GM18870 (cell line): ENCODE measurements around the gene OPCML.

Experiments used
- ATAC-seq: cut with Tn5 transposase; IDR thresholded peaks from one replicate; pipeline ENCODE4 v1.9.1; 2021; ENCODE audit warnings: moderate library complexity; ENCODE audit not compliant: unreplicated experiment

OPCML gene

DNA sequence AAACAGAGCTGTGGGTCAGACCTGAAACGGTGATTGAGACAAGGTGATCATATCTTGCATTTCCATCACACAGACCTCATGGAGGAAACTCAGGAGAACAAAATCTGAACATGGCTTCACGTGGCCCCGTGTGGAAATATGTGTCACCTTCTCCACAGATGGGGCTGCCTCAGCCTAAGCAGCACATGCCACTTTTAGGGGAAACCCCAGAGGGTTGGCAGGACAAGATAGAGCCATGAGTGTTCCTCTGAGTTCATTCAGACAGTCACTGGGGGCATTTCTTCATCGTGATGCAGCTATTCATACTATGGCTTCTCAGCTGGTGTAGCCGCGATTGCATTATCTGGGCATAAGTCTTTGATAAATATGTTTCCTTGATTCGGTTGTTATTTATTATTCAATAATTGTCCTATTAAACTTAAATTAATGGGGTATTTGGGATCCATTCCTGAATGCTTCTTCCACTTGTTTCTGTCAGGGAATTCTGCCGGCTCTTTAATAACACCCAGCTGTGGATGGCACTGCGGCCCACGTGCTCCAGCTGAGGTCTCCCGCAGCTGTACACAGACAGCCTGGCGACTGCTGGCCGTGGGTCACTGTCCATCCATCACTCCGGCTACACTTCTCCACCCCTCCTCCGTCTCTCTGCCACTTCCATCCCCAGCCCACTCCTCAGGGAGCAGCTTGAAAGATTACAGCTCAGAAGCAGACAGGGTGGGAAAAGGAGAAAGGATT, 485.1 kb downstream of the OPCML start:
- ATAC-seq: no peak

DNA sequence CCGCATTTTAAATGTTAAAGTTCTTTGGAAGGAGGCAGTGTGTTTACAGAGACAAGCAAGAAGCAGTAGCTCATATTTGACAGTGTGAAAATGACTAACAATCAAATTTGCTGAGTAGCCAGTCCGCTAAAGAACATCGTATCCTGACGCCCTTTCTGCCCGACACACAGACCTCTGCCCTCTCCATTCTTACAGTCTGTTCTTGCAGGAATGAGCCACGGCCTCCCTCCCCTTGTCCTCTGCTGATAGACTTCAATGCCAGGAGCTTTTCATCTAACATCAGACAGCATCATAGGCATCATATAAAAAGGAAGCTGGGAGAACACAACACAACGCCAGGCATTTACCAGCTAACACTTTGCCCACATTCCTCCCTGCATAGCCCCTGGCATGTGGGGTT, 486.0 kb downstream of the OPCML start:
- ATAC-seq: no peak

DNA sequence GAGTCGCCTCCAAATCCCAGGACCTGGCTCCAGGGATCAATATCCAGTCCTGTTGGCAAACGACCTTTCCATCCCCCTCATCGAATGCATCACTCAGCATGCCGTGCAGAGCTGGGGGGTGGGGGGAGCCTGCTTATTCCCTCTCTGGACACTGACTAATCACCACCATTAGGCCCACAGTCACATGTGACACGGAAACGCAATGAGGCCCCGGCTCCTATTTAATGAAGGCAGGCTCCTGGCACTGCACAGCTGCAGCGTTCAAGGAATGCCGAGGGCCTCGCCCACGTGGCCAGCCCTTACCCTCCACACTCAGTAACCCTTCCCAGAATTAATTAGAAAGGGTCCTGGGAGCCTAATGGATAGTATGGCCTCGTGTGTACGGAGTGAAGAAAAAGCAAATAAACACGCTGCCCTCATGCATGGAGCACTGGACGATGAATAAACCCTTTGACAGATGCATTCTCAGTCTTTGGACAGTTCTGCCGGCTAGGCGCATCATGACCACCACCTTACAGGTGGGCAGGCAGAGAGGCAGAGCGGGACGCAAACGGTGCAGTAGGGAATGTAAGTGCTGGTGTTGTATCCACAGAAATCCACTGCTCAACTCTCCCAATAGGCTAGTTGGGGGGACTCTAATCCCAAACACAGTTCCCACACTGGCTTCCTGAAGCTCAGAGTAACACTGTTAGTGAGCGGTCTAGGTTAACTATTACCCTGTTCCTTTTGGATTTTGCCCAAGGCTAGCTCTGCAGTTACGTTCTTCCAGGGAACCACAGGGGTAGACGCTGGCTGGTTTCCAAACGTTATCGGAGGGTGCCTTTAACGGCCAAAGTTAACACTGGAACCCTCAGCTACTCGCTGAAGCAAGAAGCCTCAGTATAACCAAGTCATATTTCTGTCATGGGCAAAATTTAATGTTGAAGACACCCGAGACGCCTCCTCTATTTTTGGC, 490.1 kb downstream of the OPCML start:
- no peak for ATAC-seq

DNA sequence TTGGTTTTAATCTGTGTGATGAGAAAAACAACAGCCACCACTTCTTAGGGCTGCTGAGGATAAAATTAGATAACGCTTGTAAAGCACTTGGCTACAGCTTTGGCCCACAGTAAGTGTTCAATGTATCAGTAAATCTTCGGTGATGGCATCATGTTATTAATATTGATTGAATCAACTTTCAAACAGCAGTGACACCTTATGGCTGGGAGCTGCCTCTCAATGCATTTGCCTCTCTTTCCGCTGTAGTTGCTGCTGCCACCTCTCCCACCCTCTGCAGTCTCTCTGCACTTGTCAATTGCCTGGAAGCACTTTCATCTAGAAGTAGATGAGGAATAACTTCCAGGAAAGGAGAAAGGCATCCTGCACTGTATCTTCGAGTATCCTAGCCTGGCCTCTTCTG, 491.1 kb downstream of the OPCML start:
- no peak for ATAC-seq

GRCh38 chr11:133040289-133040900, 491.9 kb downstream of the OPCML start:
- ATAC-seq: no peak

- no peak for ATAC-seq
Measured at GRCh38 chr11:133038850-133039249, 493.5 kb downstream of the OPCML start.

GRCh38 chr11:133034929-133035328, 497.4 kb downstream of the OPCML start:
- ATAC-seq: no peak

- ATAC-seq: no peak
Measured at GRCh38 chr11:133029107-133029506, 503.2 kb downstream of the OPCML start.

DNA sequence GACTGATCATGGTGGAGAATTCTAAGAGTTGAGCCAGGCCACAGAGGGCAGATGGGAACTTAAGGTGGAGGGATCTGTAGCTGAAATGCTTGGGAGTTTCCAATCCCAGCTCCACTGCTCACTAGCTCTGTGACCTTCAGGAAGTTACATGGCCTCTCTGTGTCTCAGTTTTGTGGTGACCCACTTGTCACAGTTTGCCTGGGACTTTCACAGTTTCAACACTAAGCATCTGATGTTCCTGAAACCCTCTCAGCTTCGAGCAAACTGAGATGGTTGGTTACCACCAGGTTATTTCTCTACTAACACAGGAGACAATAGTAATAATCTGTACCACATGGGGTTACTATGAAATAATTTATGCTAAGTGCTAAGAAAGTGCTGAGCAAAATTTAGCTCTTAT, 505.3 kb downstream of the OPCML start:
- no peak for ATAC-seq

GRCh38 chr11:133024301-133024700, 508.0 kb downstream of the OPCML start:
- ATAC-seq: no peak

GRCh38 chr11:133023232-133023631, 509.1 kb downstream of the OPCML start:
- no peak for ATAC-seq

DNA sequence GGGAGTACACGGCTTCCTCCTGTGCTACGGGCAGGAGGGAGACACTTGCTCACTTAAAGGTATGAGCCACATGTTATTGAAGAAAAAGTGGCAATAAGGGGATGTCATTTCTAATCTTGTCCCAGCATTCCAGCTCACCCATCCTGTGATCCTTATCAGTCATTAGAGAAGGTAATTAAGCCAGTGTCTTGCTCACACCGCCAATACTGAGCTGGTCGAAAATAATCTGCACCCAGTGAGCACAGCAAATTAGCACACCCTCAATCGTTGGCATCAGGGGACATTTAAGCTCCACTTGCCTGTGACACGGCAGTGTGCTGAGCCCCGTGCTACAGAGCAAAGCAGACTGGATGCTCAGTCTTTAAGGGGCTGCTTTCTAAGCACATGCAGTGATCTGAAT, 510.7 kb downstream of the OPCML start:
- ATAC-seq: no peak

DNA sequence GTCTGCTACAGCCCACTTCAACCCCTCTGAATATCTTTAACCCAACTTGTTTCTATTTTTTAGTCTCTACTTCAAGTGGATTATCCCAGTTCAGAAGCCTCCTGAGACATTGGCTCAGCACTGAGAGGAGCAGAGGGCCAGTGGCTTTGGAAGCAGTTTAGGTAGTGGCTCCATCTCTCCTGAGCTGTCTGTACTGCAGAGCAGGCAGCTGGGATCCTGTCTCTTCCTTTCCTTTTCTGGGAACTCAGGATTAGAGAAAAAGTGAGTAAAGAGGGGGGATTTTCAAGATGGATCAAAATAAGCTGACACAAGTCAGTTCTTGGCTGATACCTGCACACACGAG, 512.0 kb downstream of the OPCML start:
- ATAC-seq: no peak

GRCh38 chr11:133019545-133020371, 512.5 kb downstream of the OPCML start:
- no peak for ATAC-seq

GRCh38 chr11:133015457-133015856, 516.8 kb downstream of the OPCML start:
- ATAC-seq: no peak

DNA sequence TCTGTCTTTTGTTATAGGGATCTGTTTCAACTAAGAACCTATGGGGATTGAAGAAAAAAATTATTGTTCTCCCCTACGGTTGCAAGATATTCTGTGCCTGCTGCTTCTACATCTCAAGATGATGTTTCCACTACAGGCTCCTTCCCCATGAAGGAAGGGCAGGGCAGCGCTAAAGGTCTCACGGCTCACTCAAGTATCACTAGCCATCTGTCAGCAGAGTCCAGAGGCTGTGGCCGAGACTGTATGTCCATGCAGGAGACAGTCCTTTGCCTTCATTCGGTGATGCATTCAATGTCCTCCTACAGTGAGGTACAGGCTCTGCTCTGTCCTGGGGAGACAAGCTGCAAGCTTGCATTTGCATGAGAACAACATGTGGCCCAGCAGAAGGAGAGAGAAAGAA, 518.0 kb downstream of the OPCML start:
- no peak for ATAC-seq

DNA sequence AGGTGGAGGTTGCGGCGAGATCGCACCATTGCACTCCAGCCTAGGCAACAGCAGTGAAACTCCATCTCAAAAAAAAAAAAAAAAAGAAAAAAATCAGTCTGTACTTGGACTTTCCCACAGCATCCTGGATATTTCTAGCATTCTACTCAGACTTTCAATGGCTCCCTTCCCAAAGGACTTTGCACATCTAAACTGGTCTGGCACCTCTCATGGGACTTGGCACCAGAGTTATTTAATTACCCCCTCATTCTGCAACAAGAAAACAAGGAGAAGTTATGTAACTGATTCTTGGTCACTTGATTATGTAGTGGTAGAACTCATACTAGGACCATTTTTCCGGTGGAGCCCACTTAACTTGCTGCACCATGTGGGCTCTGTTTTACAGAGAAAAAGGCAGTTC, 519.5 kb downstream of the OPCML start:
- no peak for ATAC-seq

- no peak for ATAC-seq
Measured at GRCh38 chr11:133011604-133012003, 520.7 kb downstream of the OPCML start.

DNA sequence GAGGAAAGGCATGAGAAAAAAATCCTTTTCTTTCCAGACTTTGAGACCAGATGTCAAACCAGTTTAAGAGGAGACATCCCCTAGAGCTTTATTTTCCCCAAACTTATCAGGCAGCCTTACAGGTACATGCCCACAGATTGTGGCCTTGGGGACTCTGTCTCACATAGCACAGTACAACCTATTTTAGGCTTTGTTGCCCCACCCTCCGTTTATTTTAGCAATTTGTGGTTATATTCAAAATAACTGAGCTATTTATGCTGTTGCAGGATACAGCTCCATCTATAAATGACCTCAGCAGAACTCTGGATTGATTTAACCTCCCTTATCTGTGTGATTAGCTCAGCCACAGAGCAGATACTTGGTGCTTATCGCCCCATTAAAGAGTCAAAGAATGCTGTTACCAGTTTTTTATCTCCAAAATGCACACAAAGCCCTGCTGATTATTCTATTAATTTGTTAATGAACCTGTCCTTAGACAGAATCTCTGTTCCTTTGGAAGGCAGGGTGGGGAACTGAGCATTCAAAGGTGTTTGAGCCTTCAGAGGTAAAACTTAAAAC, 525.2 kb downstream of the OPCML start:
- no peak for ATAC-seq

DNA sequence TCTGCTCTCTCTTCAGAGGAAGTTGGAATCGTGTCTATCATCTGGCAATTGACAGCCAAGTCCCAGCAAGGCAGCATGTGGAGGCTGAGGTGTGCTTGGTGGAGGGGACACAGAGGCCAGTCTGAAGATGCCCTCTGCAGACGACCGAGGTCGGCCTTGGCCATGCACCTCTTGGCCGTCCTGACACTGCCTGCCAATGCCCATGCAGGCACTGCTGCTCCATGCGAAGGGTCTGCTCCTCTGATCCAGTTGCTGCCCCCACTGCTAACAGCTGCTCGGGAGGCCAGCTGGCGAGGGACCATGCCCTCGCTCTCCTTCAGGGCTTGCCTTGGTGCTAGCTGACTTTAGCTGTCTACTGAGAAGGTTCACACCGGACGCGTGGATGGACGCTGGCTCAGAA, 527.9 kb downstream of the OPCML start:
- no peak for ATAC-seq

- ATAC-seq: no peak
Measured at GRCh38 chr11:132999516-132999915, 532.8 kb downstream of the OPCML start.
